ENCODE data around the gene P2RY13.

P2RY13 gene

GRCh38 chr3:151289445-151289844 lies 39.9 kb downstream of the P2RY13 start:
- DNase-seq = no peak

GRCh38 chr3:151285940-151286339 lies 43.4 kb downstream of the P2RY13 start:
- DNase-seq = no peak

GRCh38 chr3:151283907-151284461 lies 45.4 kb downstream of the P2RY13 start:
- peak; percentile 2 for DNase-seq

GRCh38 chr3:151283387-151283786 lies 46.0 kb downstream of the P2RY13 start:
- no peak for DNase-seq

- DNase-seq = peak; percentile 51
Measured at GRCh38 chr3:151282921-151283320, 46.4 kb downstream of the P2RY13 start.

GRCh38 chr3:151281671-151282324 lies 47.6 kb downstream of the P2RY13 start:
- DNase-seq = no peak

- DNase-seq = no peak
Measured at GRCh38 chr3:151278230-151278629, 51.1 kb downstream of the P2RY13 start, which contains the start of gene P2RY14. Gene P2RY14 (minus strand): TSS chr3:151278542. CDS start chr3:151214316, 64,226 bp downstream.

- DNase-seq = peak; percentile 11
Measured at GRCh38 chr3:151276687-151277042, 52.7 kb downstream of the P2RY13 start.
